Measurements from ENCODE around the gene TM9SF4.

Gene TM9SF4

GRCh38 chr20:32183947-32184635, 74.6 kb downstream of the TM9SF4 start:
- TF ChIP-seq CTCF (IDR thresholded peaks at IDR 0.05; ENCODE audit: low read depth, low read length, missing control alignments), result no peak
- H3K4me3 ChIP-seq (replicated peaks; ENCODE audit: low read depth, low read length), result no peak overlapping the region
- no peak for DNase-seq (ENCODE audit: extremely low read depth, low read depth)

- no peak for DNase-seq (ENCODE audit: extremely low read depth, low read depth)
- H3K4me3 ChIP-seq (replicated peaks; ENCODE audit: low read depth, low read length), result no peak overlapping the region
- no peak for TF ChIP-seq CTCF (IDR thresholded peaks at IDR 0.05; ENCODE audit: low read depth, low read length, missing control alignments)
These were observed 75.6 kb downstream of the TM9SF4 start for GRCh38 chr20:32184961-32185603.

GRCh38 chr20:32186506-32186905, 77.0 kb downstream of the TM9SF4 start:
- TF ChIP-seq CTCF (IDR thresholded peaks at IDR 0.05; ENCODE audit: low read depth, low read length, missing control alignments), result no peak
- DNase-seq (ENCODE audit: extremely low read depth, low read depth), result no peak
- no peak overlapping the region for H3K4me3 ChIP-seq (replicated peaks; ENCODE audit: low read depth, low read length)

- DNase-seq (ENCODE audit: extremely low read depth, low read depth), result no peak
These were observed 79.0 kb downstream of the TM9SF4 start for GRCh38 chr20:32188376-32189122.

GRCh38 chr20:32189123-32189410, 79.6 kb downstream of the TM9SF4 start:
- no peak for DNase-seq (ENCODE audit: extremely low read depth, low read depth)
- TF ChIP-seq CTCF (IDR thresholded peaks at IDR 0.05; ENCODE audit: low read depth, low read length, missing control alignments), result no peak
- no peak overlapping the region for H3K4me3 ChIP-seq (replicated peaks; ENCODE audit: low read depth, low read length)

More at GRCh38 chr20:32188376-32189122, 79.0 kb downstream of the TM9SF4 start:
- no peak overlapping the region for H3K4me3 ChIP-seq (replicated peaks; ENCODE audit: low read depth, low read length)
- TF ChIP-seq CTCF (IDR thresholded peaks at IDR 0.05; ENCODE audit: low read depth, low read length, missing control alignments), result no peak

GRCh38 chr20:32189691-32190615, 80.4 kb downstream of the TM9SF4 start:
- DNase-seq (ENCODE audit: extremely low read depth, low read depth), result no peak
- H3K4me3 ChIP-seq (replicated peaks; ENCODE audit: low read depth, low read length), result peak overlapping the region; percentile 41
- TF ChIP-seq CTCF (IDR thresholded peaks at IDR 0.05; ENCODE audit: low read depth, low read length, missing control alignments), result no peak

Measured in HFF-Myc (cell line).